Esophagus muscularis mucosa (tissue), 4 donors: Measurements from ENCODE around the gene KLC4. TPM values are rescaled to one million over a fixed set of nuclear protein-coding genes. Genes with fewer than 3 reads are reported as not detected.

Source experiments
- DNase-seq: peaks from one replicate; pipeline ENCODE4 v3.0.0-alpha.2; 2017; ENCODE audit errors: extremely low spot score
- H3K27ac ChIP-seq, 4 donors: fragments of 200-600 bp; sonication (generic); replicated peaks in 1 of 4; 1 replicate in 3 of 4; 2 replicates in 1 of 4; pipeline ENCODE4 v1.5.1; 2016 to 2019; ENCODE audit warnings: mild to moderate bottlenecking in 1 of 4
- H3K27me3 ChIP-seq, 4 donors: fragments of 200-600 bp; sonication (generic); one replicate each; pipeline versions ENCODE4 v1.5.1 to v1.6.0; 2016 to 2019
- H3K36me3 ChIP-seq, 4 donors: fragments of 200-600 bp; sonication (generic); one replicate each; pipeline ENCODE4 v1.5.1; 2016 to 2019
- H3K4me1 ChIP-seq, 4 donors: fragments of 200-600 bp; sonication (generic); one replicate each; pipeline ENCODE4 v1.5.1; 2016 to 2019
- H3K4me3 ChIP-seq, 4 donors: fragments of 200-600 bp; sonication (generic); 1 replicate in 2 of 4; 2 replicates in 2 of 4; pipeline ENCODE4 v1.5.1; 2016 to 2019; ENCODE audit warnings: mild to moderate bottlenecking in 4 of 4, moderate library complexity in 1 of 4
- H3K9me3 ChIP-seq, 4 donors: fragments of 200-600 bp; sonication (generic); 1 replicate in 3 of 4; 2 replicates in 1 of 4; pipeline ENCODE4 v1.5.1; 2016 to 2019
- CTCF ChIP-seq, 3 experiments: fragments of 200-600 bp in 2 of 3; fragments of 450-650 bp in 1 of 3; sonication (generic) in 2 of 3; IDR thresholded peaks; one replicate each; pipeline ENCODE4 v1.5.1; 2017 to 2019; ENCODE audit warnings: antibody characterized with exemption in 3 of 3, mild to moderate bottlenecking in 2 of 3, moderate library complexity in 1 of 3
- EP300 ChIP-seq: sonication (generic); formaldehyde crosslinking; IDR thresholded peaks from one replicate; pipeline ENCODE4 v1.6.1; 2017; ENCODE audit warnings: antibody characterized with exemption
- POLR2A ChIP-seq: fragments of 450-650 bp; IDR thresholded peaks from one replicate; pipeline ENCODE4 v1.6.1; 2017; ENCODE audit warnings: antibody characterized with exemption, moderate library complexity, mild to moderate bottlenecking, low read depth
- POLR2AphosphoS5 ChIP-seq, 2 donors: sonication (generic); formaldehyde crosslinking; IDR thresholded peaks; one replicate each; pipeline ENCODE4 v1.6.1; 2017; ENCODE audit warnings: antibody characterized with exemption in 2 of 2
- WGBS: methylation state at CpG from one replicate; pipeline ENCODE4 v1.1.5; 2018; 5-methylcytosine and 5-hydroxymethylcytosine counted together
- intact Hi-C: fragments of 100-400 bp; cut with DNase I; formaldehyde crosslinking; loops from one replicate; pipeline ENCODE4 v1.15.1; 2023
- total RNA-seq, 4 donors: library from RNA; depleted of rRNA; stranded (reverse); fragments of >200 nt; gene quantifications; one replicate each; pipeline versions ENCODE4 v1.1.0 to v1.2.1, GENCODE V29; 2016

KLC4 gene
- total RNA-seq, 4 donors from 2014 or later: 22.9 to 37.4 (median 27.4) TPM

- H3K36me3 ChIP-seq: no peaks in the 10 kb centered on the region
- 72% methylated on average over 7 of the region's 7 CpGs for WGBS
- TF ChIP-seq CTCF (IDR thresholded peaks at IDR 0.05) (no peak), POLR2AphosphoS5 (IDR thresholded peaks at IDR 0.05) (no peak), POLR2A (no peak), EP300 (no peak)
- intact Hi-C loops: no loop called here
- H3K27me3 ChIP-seq: no peaks in the 10 kb centered on the region
- no peak overlapping the region for H3K4me3 ChIP-seq
- H3K4me1 ChIP-seq: peaks cover 8 to 25% (median 16%) of the 10 kb centered on the region in 4 donors
- DNase-seq: no peak
- peak overlapping the region in 1 of 4 donors; percentile 55 for H3K27ac ChIP-seq
- H3K9me3 ChIP-seq: no peaks in the 10 kb centered on the region
Observed at GRCh38 chr6:43095939-43096338, 36.5 kb downstream of the KLC4 start.

GRCh38 chr6:43096451-43097097 is 37.1 kb downstream of the KLC4 start:
- WGBS: 34% methylated on average over 8 of the region's 8 CpGs
- Histone ChIP-seq H3K27ac (peak overlapping the region in 1 of 4 donors; percentile 55), H3K27me3 (no peaks in the 10 kb centered on the region), H3K4me3 (no peak overlapping the region), H3K4me1 (peaks cover 8 to 25% (median 16%) of the 10 kb centered on the region in 4 donors), H3K9me3 (no peaks in the 10 kb centered on the region), H3K36me3 (no peaks in the 10 kb centered on the region)
- DNase-seq: no peak
- intact Hi-C loops: no loop called here
- TF ChIP-seq POLR2AphosphoS5 (IDR thresholded peaks at IDR 0.05) (no peak), CTCF (IDR thresholded peaks at IDR 0.05) (no peak), EP300 (no peak), POLR2A (no peak)

- TF ChIP-seq POLR2A (no peak), POLR2AphosphoS5 (IDR thresholded peaks at IDR 0.05) (no peak), CTCF (IDR thresholded peaks at IDR 0.05) (no peak), EP300 (no peak)
- H3K4me3 ChIP-seq: no peak overlapping the region
- no peaks in the 10 kb centered on the region for H3K36me3 ChIP-seq
- DNase-seq: no peak
- H3K27me3 ChIP-seq: no peaks in the 10 kb centered on the region
- intact Hi-C loops: no loop called here
- H3K4me1 ChIP-seq: peaks cover 8 to 25% (median 16%) of the 10 kb centered on the region in 4 donors
- no peaks in the 10 kb centered on the region for H3K9me3 ChIP-seq
- H3K27ac ChIP-seq: peak overlapping the region in 1 of 4 donors; percentile 55
- WGBS: 32% methylated on average over 5 of the region's 5 CpGs
Observed at GRCh38 chr6:43097098-43097489, 37.7 kb downstream of the KLC4 start.

GRCh38 chr6:43097502-43097901 is 38.1 kb downstream of the KLC4 start:
- Histone ChIP-seq H3K4me3 (no peak overlapping the region), H3K36me3 (no peaks in the 10 kb centered on the region), H3K27me3 (no peaks in the 10 kb centered on the region), H3K4me1 (peaks cover 8 to 25% (median 16%) of the 10 kb centered on the region in 4 donors), H3K9me3 (no peaks in the 10 kb centered on the region), H3K27ac (no peak overlapping the region)
- intact Hi-C loops: no loop called here
- TF ChIP-seq CTCF (IDR thresholded peaks at IDR 0.05) (no peak), EP300 (no peak), POLR2AphosphoS5 (IDR thresholded peaks at IDR 0.05) (no peak), POLR2A (no peak)
- no peak for DNase-seq
- 80% methylated on average over 4 of the region's 4 CpGs for WGBS

- Histone ChIP-seq H3K36me3 (no peaks in the 10 kb centered on the region), H3K27ac (no peak overlapping the region), H3K9me3 (no peaks in the 10 kb centered on the region), H3K4me1 (peaks cover 0 to 8% (median 6%) of the 10 kb centered on the region in 4 donors), H3K27me3 (no peaks in the 10 kb centered on the region), H3K4me3 (no peak overlapping the region)
- intact Hi-C loops: no loop called here
- TF ChIP-seq CTCF (IDR thresholded peaks at IDR 0.05): no peak
- TF ChIP-seq POLR2AphosphoS5 (IDR thresholded peaks at IDR 0.05): no peak
- TF ChIP-seq POLR2A: no peak
- no peak for TF ChIP-seq EP300
- DNase-seq: no peak
- WGBS: 69% methylated on average over 4 of the region's 4 CpGs
Observed at GRCh38 chr6:43101497-43101896, 42.1 kb downstream of the KLC4 start.
